Ascending aorta (tissue), 2 donors: ENCODE measurements around the gene KRTAP9-6. TPM values are rescaled to one million over a fixed set of nuclear protein-coding genes. Genes with fewer than 3 reads are reported as not detected.
"Not testable (repeated sequence)": the region's sequence is repeated elsewhere in the genome, so short reads cannot be mapped to it uniquely, and the experiment has no call there.

Source experiments
- DNase-seq, 2 donors: peaks; one replicate each; pipeline ENCODE4 v3.0.0-alpha.2; 2019; ENCODE audit warnings: low spot score in 2 of 2
- H3K27ac ChIP-seq, 2 donors: fragments of 200-600 bp; sonication (generic); one replicate each; pipeline ENCODE4 v1.5.1; 2016 to 2017; ENCODE audit warnings: mild to moderate bottlenecking in 1 of 2
- H3K27me3 ChIP-seq: fragments of 200-600 bp; sonication (generic); one replicate; pipeline ENCODE4 v1.5.1; 2017
- H3K36me3 ChIP-seq, 2 donors: fragments of 200-600 bp; sonication (generic); one replicate each; pipeline ENCODE4 v1.5.1; 2016
- H3K4me1 ChIP-seq, 2 donors: fragments of 200-600 bp; sonication (generic); one replicate each; pipeline ENCODE4 v1.5.1; 2016 to 2017; ENCODE audit warnings: mild to moderate bottlenecking in 1 of 2
- H3K4me3 ChIP-seq, 2 donors: fragments of 200-600 bp; sonication (generic); one replicate each; pipeline ENCODE4 v1.5.1; 2016 to 2017; ENCODE audit warnings: mild to moderate bottlenecking in 1 of 2
- H3K9me3 ChIP-seq, 2 donors: fragments of 200-600 bp; sonication (generic); one replicate each; pipeline ENCODE4 v1.5.1; 2016
- intact Hi-C: fragments of 100-400 bp; cut with DNase I; formaldehyde crosslinking; loops from one replicate; pipeline ENCODE4 v1.15.1; 2023
- total RNA-seq: library from RNA; depleted of rRNA; stranded (reverse); fragments of >200 nt; gene quantifications from one replicate; pipeline ENCODE4 v1.1.0, GENCODE V29; 2016
- TF ChIP-seq, protein P1 (sequence below), 3 experiments: fragments of 200-600 bp in 2 of 3; fragments of 450-650 bp in 1 of 3; sonication (generic) in 2 of 3; IDR thresholded peaks; one replicate each; pipeline ENCODE4 v1.5.1; 2016 to 2019; ENCODE audit warnings: antibody characterized with exemption in 3 of 3, mild to moderate bottlenecking in 1 of 3, moderate library complexity in 1 of 3

Gene KRTAP9-6
- total RNA-seq, 1 donor from 2014 or later, result not detected

DNA sequence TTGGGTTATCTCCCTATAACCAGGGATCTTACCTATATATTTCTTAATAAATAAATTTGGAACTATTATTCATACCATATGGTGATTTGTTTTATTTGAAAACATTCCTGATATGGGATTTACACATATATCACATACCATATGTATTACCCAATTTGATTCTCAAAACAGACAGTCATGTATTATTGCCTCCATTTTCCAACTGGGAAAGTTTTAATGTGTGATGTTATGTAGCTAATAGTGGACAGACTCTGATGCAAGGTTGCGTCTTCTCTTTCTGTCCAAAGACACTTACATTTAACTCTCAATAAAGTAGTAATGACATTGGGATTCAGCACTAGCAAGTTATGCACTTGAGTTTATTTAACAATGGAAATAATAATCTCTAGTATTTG, 8.9 kb upstream of the KRTAP9-6 start:
- no peaks in the 10 kb centered on the region for H3K4me1 ChIP-seq

DNA sequence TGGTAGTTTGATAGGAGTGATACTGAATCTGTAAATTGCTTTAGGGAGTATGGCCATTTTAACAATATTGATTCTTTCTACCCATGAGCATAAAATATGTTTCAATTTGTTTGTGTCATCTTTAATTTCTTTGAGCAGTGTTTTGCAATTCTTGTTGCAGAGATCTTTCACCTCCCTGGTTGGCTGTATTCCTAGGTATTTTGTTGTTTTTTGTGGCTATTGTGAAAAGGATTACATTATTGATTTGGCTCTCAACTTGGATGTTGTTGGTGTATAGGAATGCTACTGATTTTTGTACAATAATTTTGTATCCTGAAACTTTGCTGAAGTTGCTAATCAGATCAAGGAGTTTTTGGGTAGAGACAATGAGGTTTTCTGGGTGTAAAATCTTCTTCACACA, 6.8 kb upstream of the KRTAP9-6 start:
- Histone ChIP-seq H3K4me1 (no peaks in the 10 kb centered on the region), H3K27ac (no peak overlapping the region), H3K27me3 (no peaks in the 10 kb centered on the region), H3K9me3 (no peaks in the 10 kb centered on the region), H3K4me3 (no peak overlapping the region), H3K36me3 (no peaks in the 10 kb centered on the region)
- intact Hi-C loops, result no loop called here
- no peak for DNase-seq
- TF ChIP-seq, protein P1, sequence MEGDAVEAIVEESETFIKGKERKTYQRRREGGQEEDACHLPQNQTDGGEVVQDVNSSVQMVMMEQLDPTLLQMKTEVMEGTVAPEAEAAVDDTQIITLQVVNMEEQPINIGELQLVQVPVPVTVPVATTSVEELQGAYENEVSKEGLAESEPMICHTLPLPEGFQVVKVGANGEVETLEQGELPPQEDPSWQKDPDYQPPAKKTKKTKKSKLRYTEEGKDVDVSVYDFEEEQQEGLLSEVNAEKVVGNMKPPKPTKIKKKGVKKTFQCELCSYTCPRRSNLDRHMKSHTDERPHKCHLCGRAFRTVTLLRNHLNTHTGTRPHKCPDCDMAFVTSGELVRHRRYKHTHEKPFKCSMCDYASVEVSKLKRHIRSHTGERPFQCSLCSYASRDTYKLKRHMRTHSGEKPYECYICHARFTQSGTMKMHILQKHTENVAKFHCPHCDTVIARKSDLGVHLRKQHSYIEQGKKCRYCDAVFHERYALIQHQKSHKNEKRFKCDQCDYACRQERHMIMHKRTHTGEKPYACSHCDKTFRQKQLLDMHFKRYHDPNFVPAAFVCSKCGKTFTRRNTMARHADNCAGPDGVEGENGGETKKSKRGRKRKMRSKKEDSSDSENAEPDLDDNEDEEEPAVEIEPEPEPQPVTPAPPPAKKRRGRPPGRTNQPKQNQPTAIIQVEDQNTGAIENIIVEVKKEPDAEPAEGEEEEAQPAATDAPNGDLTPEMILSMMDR (IDR thresholded peaks at IDR 0.05), result no peak

More for the DNA sequence above, 8.9 kb upstream of the KRTAP9-6 start:
- intact Hi-C loops, result no loop called here
- Histone ChIP-seq H3K27me3 (no peaks in the 10 kb centered on the region), H3K27ac (no peak overlapping the region), H3K4me3 (no peak overlapping the region), H3K36me3 (no peaks in the 10 kb centered on the region), H3K9me3 (no peaks in the 10 kb centered on the region)
- no peak for DNase-seq
- TF ChIP-seq, protein P1 (IDR thresholded peaks at IDR 0.05), result no peak

DNA sequence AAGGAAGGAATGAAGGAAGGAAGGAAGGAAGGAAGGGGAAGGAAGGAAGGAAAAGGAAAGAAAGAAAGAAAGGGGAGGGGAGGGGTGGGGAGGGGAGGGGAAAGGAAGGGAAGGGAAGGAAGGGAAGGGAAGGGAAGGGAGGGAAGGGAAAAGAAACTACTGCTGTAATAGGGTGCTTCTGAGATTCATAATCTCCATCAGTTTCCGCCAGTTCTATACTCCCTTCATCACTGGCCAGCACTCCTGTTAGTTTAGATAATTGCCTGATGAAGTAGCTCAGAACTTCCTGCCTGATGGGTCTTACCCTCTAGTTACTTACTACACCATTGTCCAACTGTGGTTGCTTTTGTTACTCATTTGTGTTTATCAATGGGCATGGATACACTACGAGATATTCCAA, 2.0 kb upstream of the KRTAP9-6 start:
- H3K27ac ChIP-seq, result no peak overlapping the region
- intact Hi-C loops, result no loop called here
- H3K27me3 ChIP-seq, result no peaks in the 10 kb centered on the region
- no peak overlapping the region for H3K4me3 ChIP-seq
- H3K4me1 ChIP-seq, result no peaks in the 10 kb centered on the region
- H3K36me3 ChIP-seq, result no peaks in the 10 kb centered on the region
- H3K9me3 ChIP-seq, result no peaks in the 10 kb centered on the region
- TF ChIP-seq, protein P1 (IDR thresholded peaks at IDR 0.05), result no peak
- DNase-seq, result no peak

DNA sequence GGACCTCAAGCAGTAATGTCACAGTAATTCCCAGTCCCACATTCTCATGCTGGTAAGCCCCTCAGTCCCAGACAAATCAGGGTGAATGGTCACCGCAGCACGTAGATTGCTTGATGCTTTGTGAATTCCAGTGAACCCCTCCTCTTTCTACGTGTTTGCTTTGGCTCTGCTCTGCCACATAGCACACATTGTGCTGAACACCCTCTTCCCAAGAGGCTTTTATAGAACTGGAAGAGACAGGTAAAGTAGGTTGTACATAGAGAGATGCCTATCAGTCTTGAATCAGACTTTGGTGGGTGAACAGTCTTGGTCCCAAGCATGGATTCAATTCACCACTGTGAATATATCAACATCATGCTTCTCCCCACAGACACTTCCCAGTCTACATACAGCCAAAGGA, 579 bp upstream of the KRTAP9-6 start:
- Histone ChIP-seq H3K36me3 (no peaks in the 10 kb centered on the region), H3K27ac (no peak overlapping the region), H3K27me3 (no peaks in the 10 kb centered on the region), H3K4me1 (no peaks in the 10 kb centered on the region), H3K4me3 (no peak overlapping the region), H3K9me3 (no peaks in the 10 kb centered on the region)
- TF ChIP-seq, protein P1 (IDR thresholded peaks at IDR 0.05), result no peak
- intact Hi-C loops, result no loop called here
- no peak for DNase-seq

DNA sequence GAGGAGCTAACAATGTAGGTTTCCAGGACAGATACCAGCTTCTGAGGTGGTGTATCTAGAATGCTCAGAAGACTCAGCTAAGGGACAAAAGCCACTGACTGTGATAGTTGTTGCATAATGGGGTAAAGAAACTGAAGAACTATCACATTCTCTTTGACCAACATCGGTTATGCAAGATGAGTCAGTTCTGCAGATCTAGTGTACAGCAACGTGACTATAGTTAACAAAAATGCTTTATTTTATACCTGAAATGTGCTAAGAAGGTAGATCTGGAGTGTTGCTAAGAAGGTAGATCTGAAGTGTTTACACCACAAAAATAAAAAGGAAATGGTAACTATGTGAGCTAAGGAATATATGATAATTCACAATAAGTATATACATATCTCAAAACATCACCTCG, 2.5 kb downstream of the KRTAP9-6 start:
- intact Hi-C loops, result no loop called here
- TF ChIP-seq, protein P1 (IDR thresholded peaks at IDR 0.05), result no peak
- no peak overlapping the region for H3K27ac ChIP-seq
- no peaks in the 10 kb centered on the region for H3K4me1 ChIP-seq
- H3K9me3 ChIP-seq, result no peaks in the 10 kb centered on the region
- DNase-seq, result no peak
- no peaks in the 10 kb centered on the region for H3K27me3 ChIP-seq
- H3K4me3 ChIP-seq, result no peak overlapping the region
- no peaks in the 10 kb centered on the region for H3K36me3 ChIP-seq

DNA sequence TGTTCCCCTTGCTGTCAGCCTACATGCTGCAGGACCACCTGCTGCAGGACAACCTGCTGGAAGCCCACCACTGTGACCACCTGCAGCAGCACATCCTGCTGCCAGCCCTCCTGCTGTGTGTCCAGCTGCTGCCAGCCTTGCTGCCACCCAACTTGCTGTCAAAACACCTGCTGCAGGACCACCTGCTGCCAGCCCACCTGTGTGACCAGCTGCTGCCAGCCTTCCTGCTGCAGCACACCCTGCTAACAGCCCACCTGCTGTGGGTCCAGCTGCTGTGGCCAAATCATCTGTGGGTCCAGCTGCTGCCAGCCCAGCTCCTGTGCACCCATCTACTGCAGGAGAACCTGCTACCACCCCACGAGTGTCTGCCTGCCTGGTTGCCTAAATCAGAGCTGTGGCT, 6.1 kb downstream of the KRTAP9-6 start:
- intact Hi-C loops, DNase-seq, H3K4me1 ChIP-seq, H3K4me3 ChIP-seq, H3K9me3 ChIP-seq, H3K27ac ChIP-seq, H3K36me3 ChIP-seq, H3K27me3 ChIP-seq: not testable (repeated sequence)
